HUES64 (cell line): ENCODE data around the gene IRF8.

Experiments used
- H3K27ac ChIP-seq: 2 replicates; pipeline ENCODE4 v1.7.0; 2013; ENCODE audit warnings: low read depth, low read length, inconsistent platforms
- H3K27me3 ChIP-seq: 2 replicates; pipeline ENCODE4 v1.6.1; 2013; ENCODE audit warnings: mild to moderate bottlenecking, low read length; ENCODE audit not compliant: insufficient read depth
- H3K36me3 ChIP-seq: 2 replicates; pipeline ENCODE4 v1.6.1; 2013; ENCODE audit warnings: mild to moderate bottlenecking, low read length; ENCODE audit not compliant: insufficient read depth
- H3K4me1 ChIP-seq: 2 replicates; pipeline ENCODE4 v1.6.1; 2013; ENCODE audit warnings: mild to moderate bottlenecking, low read length, moderate library complexity; ENCODE audit not compliant: insufficient read depth
- H3K4me3 ChIP-seq: 2 replicates; pipeline ENCODE4 v1.5.1; 2013; ENCODE audit warnings: mild to moderate bottlenecking, low read length, moderate library complexity
- H3K9ac ChIP-seq: 2 replicates; pipeline ENCODE4 v1.6.1; 2013; ENCODE audit warnings: mild to moderate bottlenecking, low read depth, low read length
- H3K9me3 ChIP-seq: 2 replicates; pipeline ENCODE4 v1.6.1; 2013; ENCODE audit warnings: low read depth, low read length; ENCODE audit not compliant: insufficient read depth
- WGBS: fragments of 150-250, 120-280 bp; methylation state at CpG from one replicate; pipeline ENCODE4 v1.1.7; 2013; ENCODE audit warnings: missing lambda C conversion rate; 5-methylcytosine and 5-hydroxymethylcytosine counted together

The IRF8 gene

DNA sequence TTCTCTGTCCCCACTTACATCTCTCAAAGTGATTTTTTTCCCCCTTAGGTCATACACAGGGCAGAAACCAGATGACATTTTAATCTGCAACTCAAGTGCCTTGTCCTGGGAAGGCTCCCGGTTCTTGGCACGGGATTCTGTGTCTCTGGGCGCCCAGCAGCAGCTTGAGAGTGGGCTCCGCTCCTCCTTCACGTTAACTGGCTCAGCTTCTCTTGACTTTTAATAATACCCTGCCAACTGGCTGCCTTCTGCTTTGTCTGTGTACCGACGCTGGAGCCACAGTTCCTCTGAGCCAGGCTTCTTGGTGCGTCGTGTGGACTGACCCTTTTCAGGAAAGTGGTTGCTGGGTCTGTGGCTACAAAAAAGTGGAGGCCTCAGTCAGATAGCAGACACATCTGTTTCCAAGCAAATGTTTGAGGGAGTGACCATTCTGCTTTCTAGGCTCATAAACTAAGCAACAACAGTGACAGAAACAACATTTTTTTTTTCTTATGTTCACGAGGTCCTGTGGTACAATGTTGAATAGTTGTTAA lies 64.9 kb downstream of the IRF8 start:
- Histone ChIP-seq H3K27ac (no peak overlapping the region), H3K4me1 (no peaks in the 10 kb centered on the region)

DNA sequence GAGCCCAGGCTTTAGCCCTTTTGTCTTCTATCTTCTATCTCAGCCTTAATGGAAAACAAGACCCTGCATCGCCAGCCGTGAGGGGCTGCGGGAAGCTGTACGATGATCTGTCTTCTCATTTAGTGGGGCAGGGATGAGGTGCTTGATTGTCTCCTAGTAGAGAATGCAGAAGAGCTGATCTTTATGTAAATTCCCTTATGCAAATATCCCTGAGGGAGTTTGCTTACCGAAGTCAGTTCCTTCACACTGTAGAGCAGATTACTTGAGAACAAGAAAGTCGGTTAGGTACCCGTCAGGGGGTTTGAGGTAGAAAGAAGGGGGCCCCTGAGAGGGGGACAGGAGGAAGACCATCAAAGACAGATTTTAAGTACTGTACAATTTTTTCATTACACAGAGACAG lies 66.2 kb downstream of the IRF8 start:
- Histone ChIP-seq H3K4me3 (no peak overlapping the region), H3K27me3 (no peaks in the 10 kb centered on the region), H3K4me1 (no peaks in the 10 kb centered on the region), H3K9me3 (no peaks in the 10 kb centered on the region), H3K36me3 (no peaks in the 10 kb centered on the region), H3K9ac (no peak overlapping the region), H3K27ac (no peak overlapping the region)
- WGBS = 79% methylated on average over 7 of the region's 7 CpGs

More for the DNA sequence above, 64.9 kb downstream of the IRF8 start:
- Histone ChIP-seq H3K9ac (no peak overlapping the region), H3K9me3 (no peaks in the 10 kb centered on the region), H3K36me3 (no peaks in the 10 kb centered on the region), H3K27me3 (no peaks in the 10 kb centered on the region), H3K4me3 (no peak overlapping the region)
- 90% methylated on average over 10 of the region's 10 CpGs for WGBS

DNA sequence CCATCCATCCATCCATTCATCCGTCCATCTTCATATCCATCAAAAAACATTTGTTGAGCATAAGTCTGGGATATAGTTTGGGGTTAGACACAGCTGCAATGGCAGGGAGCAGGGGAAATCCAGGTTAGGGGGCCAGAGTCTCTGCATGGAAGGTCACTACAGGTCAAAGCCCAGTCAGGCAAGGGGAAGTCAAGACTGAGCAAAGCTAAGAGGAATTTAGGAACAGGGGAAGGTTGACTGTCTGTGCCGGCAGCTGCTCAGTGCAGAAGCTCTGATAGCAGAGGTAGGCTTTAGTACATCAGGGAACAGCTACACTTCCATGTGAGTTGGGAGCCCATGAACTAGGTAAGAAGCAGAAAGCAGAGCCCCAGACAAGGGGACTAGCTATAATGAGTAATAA lies 68.1 kb downstream of the IRF8 start:
- 91% methylated on average over 1 of the region's 2 CpGs for WGBS
- H3K27ac ChIP-seq = no peak overlapping the region
- H3K36me3 ChIP-seq = no peaks in the 10 kb centered on the region
- H3K4me3 ChIP-seq = no peak overlapping the region
- no peaks in the 10 kb centered on the region for H3K4me1 ChIP-seq
- no peaks in the 10 kb centered on the region for H3K9me3 ChIP-seq
- no peak overlapping the region for H3K9ac ChIP-seq
- no peaks in the 10 kb centered on the region for H3K27me3 ChIP-seq

DNA sequence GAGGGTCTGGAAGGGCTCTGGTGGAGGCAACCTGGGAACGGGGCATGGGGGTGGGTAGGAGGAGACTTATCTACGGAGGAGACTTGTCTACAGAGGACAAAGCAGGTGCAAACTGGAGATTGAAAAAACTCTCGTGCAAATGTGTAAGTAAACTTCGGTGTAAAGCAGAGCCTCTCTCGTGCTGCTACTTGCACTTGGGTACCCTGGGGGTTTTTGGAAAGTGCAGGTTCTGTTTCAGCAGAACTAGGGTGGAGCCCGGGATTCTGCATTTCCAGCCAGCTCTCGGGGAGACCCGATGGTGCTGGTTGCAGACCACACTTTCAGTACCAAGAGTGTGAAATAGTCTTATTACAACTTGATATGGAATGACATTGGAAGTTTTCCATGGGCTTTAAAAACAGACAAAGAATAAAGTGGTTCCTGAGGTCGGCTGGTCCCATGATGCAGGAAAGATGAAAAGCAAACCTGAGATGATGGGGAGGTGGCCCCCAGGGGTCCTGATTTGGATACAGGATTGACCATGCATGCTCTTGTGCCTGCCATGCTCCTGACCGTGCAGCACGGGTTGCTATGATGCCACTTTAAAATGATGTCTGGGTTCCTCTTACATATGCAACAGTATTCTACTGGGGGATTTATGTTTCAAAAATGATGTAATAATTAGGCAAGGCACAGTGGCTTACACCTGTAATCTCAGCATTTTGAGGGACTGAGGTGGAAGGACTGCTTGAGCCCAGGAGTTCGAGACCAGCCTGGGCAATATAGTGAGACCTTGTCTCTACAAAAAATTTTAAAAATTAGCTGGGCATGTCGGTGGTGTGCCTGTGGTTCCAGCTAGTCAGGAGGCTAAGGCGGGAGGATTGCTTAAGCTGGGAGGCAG lies 69.3 kb downstream of the IRF8 start:
- 82% methylated on average over 14 of the region's 14 CpGs for WGBS
- Histone ChIP-seq H3K9me3 (peaks cover 5% of the 10 kb centered on the region; the same call in 1 of the 2 replicates), H3K36me3 (no peaks in the 10 kb centered on the region), H3K4me1 (no peaks in the 10 kb centered on the region), H3K9ac (no peak overlapping the region), H3K27ac (no peak overlapping the region), H3K4me3 (no peak overlapping the region), H3K27me3 (no peaks in the 10 kb centered on the region)

DNA sequence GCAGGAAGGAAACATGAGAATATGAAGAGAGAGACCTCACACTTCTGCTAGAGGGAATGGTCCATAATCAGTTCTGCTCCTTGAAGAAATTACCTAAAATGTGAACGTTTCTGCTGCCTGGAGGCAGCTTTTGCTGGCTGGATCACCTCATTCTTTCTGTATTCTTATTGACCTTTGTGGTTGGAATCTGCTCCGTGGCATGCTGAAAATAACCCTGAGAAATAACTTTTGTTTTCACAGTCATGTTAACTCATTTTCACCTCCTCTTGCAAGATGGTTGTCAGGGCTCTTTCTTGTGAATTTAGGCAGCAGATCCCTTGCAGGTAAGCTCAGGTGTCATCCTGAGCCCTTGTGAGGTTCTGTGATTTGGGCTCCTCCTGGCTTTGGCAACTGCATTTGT lies 70.2 kb downstream of the IRF8 start:
- Histone ChIP-seq H3K9me3 (peaks cover 8% of the 10 kb centered on the region; the same call in 1 of the 2 replicates), H3K27me3 (no peaks in the 10 kb centered on the region), H3K9ac (no peak overlapping the region), H3K4me3 (no peak overlapping the region), H3K4me1 (no peaks in the 10 kb centered on the region), H3K36me3 (no peaks in the 10 kb centered on the region), H3K27ac (no peak overlapping the region)
- 68% methylated on average over 2 of the region's 2 CpGs for WGBS

DNA sequence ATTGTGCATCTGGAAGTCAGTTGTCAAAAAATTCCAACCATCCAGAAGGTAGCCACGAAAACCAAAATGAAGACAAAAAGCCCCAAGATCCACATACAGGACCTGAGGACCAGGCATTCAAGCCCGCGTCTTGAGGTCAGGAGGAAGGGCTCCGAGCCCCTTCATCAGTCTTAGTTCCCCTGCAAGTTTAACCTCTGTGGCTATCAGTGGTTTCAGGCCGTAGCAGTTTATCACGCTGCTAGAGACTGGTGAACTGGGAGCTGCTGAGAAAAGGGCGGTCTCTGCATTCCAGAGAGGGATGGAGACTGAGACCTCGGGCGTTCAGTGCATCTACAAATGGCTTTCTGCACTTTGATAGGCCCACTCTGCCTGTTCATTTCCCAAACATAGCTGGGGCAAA lies 70.6 kb downstream of the IRF8 start:
- H3K9me3 ChIP-seq = peaks cover 8% of the 10 kb centered on the region; the same call in 1 of the 2 replicates
- WGBS = 75% methylated on average over 9 of the region's 9 CpGs
- H3K4me1 ChIP-seq = no peaks in the 10 kb centered on the region
- H3K27ac ChIP-seq = no peak overlapping the region
- no peak overlapping the region for H3K4me3 ChIP-seq
- H3K36me3 ChIP-seq = no peaks in the 10 kb centered on the region
- no peak overlapping the region for H3K9ac ChIP-seq
- H3K27me3 ChIP-seq = no peaks in the 10 kb centered on the region

DNA sequence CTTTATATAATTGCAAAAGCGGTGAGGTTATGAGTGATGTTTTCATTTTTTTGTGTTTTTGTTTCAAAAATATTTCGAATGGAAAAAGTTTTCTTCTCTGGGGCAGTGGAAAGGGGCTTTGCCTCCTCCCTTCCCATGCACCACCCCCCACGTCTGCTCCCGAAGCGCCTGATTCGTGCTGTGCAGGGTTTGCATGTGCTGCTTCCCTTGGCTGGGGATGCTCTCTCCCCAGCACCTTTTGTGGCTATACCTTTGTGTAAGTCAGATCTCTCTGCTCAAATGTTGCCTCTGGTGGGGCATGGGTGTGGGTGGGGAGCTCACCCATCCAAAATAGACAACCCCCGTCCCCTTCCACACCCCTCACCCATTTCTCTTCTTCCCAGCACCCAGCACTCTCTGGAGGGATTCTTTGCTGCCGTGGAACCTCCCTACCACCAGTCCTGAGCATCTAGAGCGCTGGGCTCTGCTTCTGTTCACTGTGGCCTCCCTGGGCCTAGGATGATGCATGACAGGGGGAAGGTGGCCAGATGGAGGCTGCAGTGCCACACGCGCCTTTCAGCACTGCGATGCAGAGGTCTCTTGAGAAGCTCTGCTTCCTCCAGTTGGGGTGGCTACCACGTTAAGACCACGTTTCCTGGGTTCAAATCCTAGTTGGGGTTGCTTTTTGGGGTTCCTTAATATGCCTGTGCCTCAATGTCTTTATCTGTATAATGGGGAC lies 71.2 kb downstream of the IRF8 start:
- H3K4me1 ChIP-seq = no peaks in the 10 kb centered on the region
- no peak overlapping the region for H3K9ac ChIP-seq
- 84% methylated on average over 13 of the region's 14 CpGs for WGBS
- peaks cover 8% of the 10 kb centered on the region; the same call in 1 of the 2 replicates for H3K9me3 ChIP-seq
- H3K27ac ChIP-seq = no peak overlapping the region
- no peaks in the 10 kb centered on the region for H3K36me3 ChIP-seq
- no peak overlapping the region for H3K4me3 ChIP-seq
- H3K27me3 ChIP-seq = no peaks in the 10 kb centered on the region; the same call in 1 of the 2 replicates

DNA sequence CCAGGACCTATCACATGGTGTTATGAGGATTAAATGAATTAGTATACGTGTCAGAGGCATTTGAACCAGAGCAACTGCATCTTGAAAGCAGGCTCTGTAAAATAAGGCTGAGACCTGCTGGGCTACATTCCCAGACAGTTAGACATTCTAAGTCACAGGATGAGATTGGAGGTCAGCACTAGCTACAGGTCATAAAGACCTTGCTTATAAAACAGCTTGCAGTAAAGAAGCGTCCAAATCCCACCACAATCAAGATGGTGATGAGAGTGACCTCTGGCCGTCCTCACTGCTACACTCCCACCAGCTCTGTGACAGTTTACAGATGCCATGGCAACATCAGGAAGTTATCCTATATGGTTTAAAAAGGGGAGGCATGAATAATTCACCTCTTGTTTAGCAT lies 71.8 kb downstream of the IRF8 start:
- Histone ChIP-seq H3K36me3 (no peaks in the 10 kb centered on the region), H3K9ac (no peak overlapping the region), H3K27me3 (no peaks in the 10 kb centered on the region; the same call in 1 of the 2 replicates), H3K4me1 (no peaks in the 10 kb centered on the region), H3K27ac (no peak overlapping the region), H3K4me3 (no peak overlapping the region), H3K9me3 (peaks cover 8% of the 10 kb centered on the region; the same call in 1 of the 2 replicates)
- 98% methylated on average over 3 of the region's 3 CpGs for WGBS
